ENCODE measurements around the gene SLC39A11. TPM values are rescaled to one million over a fixed set of nuclear protein-coding genes. Genes with fewer than 3 reads are reported as not detected.
"Not testable (repeated sequence)": the region's sequence is repeated elsewhere in the genome, so short reads cannot be mapped to it uniquely, and the experiment has no call there.

SLC39A11 gene, protein sequence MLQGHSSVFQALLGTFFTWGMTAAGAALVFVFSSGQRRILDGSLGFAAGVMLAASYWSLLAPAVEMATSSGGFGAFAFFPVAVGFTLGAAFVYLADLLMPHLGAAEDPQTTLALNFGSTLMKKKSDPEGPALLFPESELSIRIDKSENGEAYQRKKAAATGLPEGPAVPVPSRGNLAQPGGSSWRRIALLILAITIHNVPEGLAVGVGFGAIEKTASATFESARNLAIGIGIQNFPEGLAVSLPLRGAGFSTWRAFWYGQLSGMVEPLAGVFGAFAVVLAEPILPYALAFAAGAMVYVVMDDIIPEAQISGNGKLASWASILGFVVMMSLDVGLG
- 22.0 TPM for total RNA-seq

GRCh38 chr17:73092523-73093135 lies at the start of gene SLC39A11:
TSS of gene SLC39A11 (minus strand) at chr17:73092688. CDS start at chr17:73088764, 3,924 bp downstream.
- peak; percentile 83 for DNase-seq

DNA sequence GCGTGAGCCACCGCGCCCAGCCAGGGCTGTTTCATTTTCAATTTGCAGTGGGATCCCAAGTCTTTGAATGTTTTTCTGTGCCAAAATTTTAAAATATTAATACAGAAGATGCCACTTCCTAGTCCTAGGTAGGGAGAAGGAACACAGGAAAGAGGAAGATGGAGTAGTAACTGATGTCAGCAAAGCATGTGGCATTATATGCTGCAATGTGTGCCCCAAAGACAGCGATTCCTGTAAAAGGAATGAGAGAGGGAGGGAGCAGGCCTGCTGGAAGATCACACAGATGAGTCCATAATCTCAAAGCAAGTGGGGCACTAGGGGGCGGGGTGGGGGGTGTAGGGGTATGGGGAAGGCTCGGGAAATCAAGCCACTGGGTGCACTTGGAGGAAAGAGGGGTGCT lies 48.9 kb upstream of the SLC39A11 start:
- no peak for DNase-seq

- DNase-seq = no peak
These were observed 48.1 kb upstream of the SLC39A11 start for GRCh38 chr17:73140566-73140965.

- DNase-seq = no peak
These were observed 46.8 kb upstream of the SLC39A11 start for GRCh38 chr17:73139296-73139695.

DNA sequence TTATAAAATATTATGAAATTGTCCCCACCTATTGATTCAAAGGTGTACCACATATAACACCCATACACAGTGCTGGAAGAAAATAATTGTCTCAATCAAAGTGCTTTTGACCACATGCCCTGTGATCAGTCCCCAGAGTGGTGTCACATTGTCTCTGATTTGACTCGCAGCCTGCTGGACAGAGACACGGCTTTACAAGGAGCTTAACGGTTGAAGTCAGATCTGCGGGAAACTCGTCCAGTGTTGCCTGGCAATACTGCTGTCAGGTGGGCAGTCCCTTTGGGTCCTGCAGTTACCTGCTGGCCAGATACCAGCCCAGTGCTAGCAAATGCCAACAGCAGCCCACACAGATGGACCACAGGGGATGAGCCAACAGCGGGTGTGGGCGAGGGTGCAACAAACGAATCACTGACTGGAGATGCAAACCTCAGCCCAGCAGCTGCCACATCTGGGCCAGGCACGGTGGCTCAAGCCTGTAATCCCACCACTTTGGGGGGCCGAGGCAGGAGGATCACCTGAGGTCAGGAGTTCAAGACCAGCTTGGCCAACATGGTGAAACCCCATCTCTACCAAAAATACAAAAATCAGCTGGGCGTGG lies 46.2 kb upstream of the SLC39A11 start:
- no peak for DNase-seq

- no peak for DNase-seq
These were observed 44.9 kb upstream of the SLC39A11 start for GRCh38 chr17:73137376-73137775.

GRCh38 chr17:73135766-73136165 lies 43.3 kb upstream of the SLC39A11 start:
- no peak for DNase-seq

- DNase-seq = no peak
These were observed 41.6 kb upstream of the SLC39A11 start for GRCh38 chr17:73133911-73134649.

GRCh38 chr17:73132085-73132492 lies 39.6 kb upstream of the SLC39A11 start:
- DNase-seq = no peak

GRCh38 chr17:73131439-73131838 lies 39.0 kb upstream of the SLC39A11 start:
- DNase-seq = not testable (repeated sequence)

- DNase-seq = no peak
These were observed 38.5 kb upstream of the SLC39A11 start for GRCh38 chr17:73130977-73131376.

- DNase-seq = peak; percentile 89
These were observed 36.0 kb upstream of the SLC39A11 start for GRCh38 chr17:73128496-73128895.

DNA sequence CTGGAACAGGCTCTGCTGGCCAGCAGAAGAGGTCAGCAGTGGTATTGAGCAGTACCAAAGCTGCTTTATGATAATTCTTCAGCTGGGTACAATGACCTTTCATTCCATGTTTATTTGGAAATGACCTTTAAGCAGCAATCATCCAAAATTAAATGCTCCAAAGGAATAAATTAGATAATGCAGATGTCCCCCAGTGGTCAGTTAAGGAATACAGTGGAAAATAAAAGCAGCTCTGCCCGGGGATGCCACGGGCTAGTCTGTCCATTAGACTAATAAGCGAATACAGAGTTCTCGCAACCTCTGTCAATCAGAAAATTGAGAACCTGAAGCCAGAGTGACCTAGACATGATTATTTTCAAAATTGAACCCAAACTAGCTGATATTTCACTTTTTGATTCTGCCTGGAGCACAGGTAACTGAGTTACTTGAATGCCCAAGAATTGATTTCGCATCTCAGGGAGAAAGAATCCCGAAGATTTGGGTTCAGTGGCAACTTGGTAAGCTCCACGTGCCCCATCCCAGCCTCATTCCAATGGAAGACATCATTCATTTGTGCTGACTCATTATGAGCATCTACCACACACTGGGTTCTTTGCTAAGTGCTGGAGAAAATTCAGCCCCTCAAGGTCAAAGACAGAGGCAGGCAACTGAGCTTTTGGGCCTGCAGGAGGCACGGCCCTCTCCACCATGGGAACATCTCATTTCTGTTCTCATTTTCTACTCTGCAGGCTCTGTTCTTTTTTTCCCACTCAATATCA lies 34.4 kb upstream of the SLC39A11 start:
- DNase-seq = no peak

GRCh38 chr17:73123606-73124320 lies 31.3 kb upstream of the SLC39A11 start:
- DNase-seq = no peak

DNA sequence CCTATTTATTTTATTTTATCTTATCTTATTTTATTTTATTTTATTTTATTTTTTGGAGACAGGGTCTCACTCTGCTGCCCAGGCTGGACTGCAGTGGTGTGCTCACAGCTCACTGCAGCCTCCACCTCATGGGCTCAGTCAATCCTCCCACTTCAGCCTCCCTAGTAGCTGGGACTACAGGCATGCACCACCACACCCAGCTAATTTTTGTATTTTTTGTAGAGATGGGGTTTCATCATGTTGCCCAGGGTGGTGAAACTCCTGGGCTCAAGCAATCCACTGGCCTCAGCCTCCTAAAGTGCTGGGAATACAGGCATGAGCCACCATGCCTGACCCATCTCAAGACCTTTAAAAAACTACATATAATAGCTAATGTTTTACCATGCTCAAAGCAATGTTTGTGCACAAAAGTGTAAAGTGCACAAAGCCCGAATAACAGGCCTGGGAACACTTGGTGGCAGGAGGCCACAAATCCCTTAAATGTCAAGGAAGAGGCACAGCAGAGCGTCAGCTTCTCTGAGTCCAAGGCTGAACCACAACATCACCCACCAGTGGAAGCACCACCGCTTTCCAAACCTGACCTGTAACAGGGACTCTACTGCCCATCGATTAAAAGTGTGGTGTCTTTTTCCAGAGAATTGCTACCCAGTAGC lies 30.6 kb upstream of the SLC39A11 start:
- DNase-seq = no peak

DNA sequence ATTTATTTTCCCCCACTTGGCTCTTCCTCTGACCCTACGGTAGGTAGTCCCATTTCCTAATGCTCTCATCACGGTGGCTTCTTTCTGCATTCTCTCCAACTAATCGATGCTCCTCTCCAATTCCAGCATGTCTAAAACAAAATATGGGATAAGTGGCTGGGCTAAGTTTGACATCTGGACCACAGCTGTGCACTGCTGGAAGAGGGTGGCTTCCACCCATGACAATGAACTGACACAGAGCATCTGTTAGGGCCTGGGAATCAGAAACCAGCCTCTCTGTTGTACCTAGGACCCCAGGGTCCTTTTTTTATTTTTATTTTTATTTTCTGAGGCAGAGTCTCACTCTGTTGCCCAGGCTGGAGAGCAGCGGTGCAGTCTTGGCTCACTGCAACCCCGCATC lies 29.0 kb upstream of the SLC39A11 start:
- DNase-seq = peak; percentile 51

- no peak for DNase-seq
These were observed 27.1 kb upstream of the SLC39A11 start for GRCh38 chr17:73119631-73120030.

GRCh38 chr17:73118951-73119391 lies 26.5 kb upstream of the SLC39A11 start:
- DNase-seq = no peak

DNA sequence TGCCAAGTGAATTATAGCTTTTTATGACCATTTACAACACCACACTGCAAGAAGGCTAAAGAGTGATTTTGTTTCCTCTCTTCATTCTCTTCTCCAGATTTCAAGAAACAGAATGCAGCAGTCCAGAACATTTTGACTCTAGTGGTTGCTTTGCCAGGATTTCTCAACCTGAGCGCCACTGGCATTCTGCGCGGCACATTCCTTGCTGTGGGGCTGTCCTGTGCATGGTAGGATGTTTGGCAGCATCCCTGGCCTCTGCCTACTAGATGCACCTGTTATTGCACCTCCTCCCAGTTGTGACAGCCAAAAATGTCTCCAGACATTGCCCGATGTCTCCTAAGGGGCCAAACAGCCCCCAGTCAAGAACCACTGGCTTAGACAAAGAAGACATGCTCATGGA lies 25.7 kb upstream of the SLC39A11 start:
- DNase-seq = no peak

DNA sequence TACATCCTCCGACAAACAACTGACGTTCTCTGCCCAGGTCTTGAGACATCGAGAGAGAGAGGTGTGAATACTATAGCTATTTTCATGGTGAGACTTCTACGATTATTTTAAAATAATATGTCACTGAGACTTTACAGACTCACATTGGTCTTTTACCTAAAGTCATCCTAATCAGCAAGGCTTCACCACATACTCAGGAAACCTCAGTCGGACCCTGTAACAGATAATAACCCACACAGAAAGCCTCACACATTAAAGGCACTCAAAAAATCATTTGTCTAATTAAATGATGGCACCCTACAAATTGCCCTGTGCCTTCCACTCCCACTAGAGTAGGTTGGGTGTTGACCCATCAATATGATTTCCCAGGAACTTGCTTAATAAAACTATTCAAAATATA lies 19.8 kb upstream of the SLC39A11 start:
- no peak for DNase-seq

DNA sequence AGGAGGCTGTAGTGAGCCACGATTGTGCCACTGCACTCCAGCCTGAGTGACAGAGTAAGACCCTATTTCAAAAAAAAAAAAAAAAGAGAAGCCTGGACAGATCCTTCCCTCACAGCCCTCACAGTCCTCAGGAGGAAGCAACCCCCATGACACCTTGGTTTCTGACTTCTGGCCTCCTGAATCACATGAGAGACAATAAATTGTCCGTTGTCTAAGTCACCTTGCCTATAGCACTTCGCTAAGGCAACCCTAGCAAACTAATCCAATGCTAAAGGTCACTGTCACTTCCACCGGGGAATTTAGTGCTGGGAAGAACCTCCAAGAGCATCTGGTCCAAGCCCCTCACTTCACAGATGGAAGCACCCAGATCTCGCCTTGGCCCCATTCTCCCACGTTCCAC lies 18.9 kb upstream of the SLC39A11 start:
- DNase-seq = no peak

Data from skin of body (tissue), 2 donors.